GM19372 (cell line): ENCODE results near the gene PLLP.

Experiments
- ATAC-seq: cut with Tn5 transposase; IDR thresholded peaks from one replicate; pipeline ENCODE4 v1.9.1; 2021; ENCODE audit warnings: mild to moderate bottlenecking, low read depth, moderate library complexity; ENCODE audit not compliant: unreplicated experiment

Gene PLLP

GRCh38 chr16:57303021-57303909 lies 18.8 kb upstream of the PLLP start:
- ATAC-seq: no peak

GRCh38 chr16:57301126-57301817 lies 16.8 kb upstream of the PLLP start:
- no peak for ATAC-seq

- peak; percentile 83 for ATAC-seq
These were observed 16.1 kb upstream of the PLLP start for GRCh38 chr16:57300387-57301125.

- peak; percentile 50 for ATAC-seq
These were observed 15.4 kb upstream of the PLLP start for GRCh38 chr16:57299719-57300386.

- peak; percentile 19 for ATAC-seq
These were observed 14.7 kb upstream of the PLLP start for GRCh38 chr16:57299009-57299718.

GRCh38 chr16:57297856-57298255 lies 13.4 kb upstream of the PLLP start:
- ATAC-seq: no peak

- ATAC-seq: no peak
These were observed 5.2 kb upstream of the PLLP start for GRCh38 chr16:57289391-57290257.

GRCh38 chr16:57285379-57285778 lies 907 bp upstream of the PLLP start:
- ATAC-seq: no peak

- ATAC-seq: no peak
These were observed 486 bp upstream of the PLLP start for GRCh38 chr16:57284952-57285363.

GRCh38 chr16:57283959-57284208 lies 588 bp downstream of the PLLP start:
- ATAC-seq: no peak

- no peak for ATAC-seq
These were observed 1.1 kb downstream of the PLLP start for GRCh38 chr16:57283214-57283958.

GRCh38 chr16:57282510-57283213 lies 1.8 kb downstream of the PLLP start:
- no peak for ATAC-seq

GRCh38 chr16:57281791-57282190 lies 2.7 kb downstream of the PLLP start:
- ATAC-seq: no peak

GRCh38 chr16:57279780-57280638 lies 4.5 kb downstream of the PLLP start:
- no peak for ATAC-seq

- ATAC-seq: no peak
These were observed 6.0 kb downstream of the PLLP start for GRCh38 chr16:57278494-57278893.

GRCh38 chr16:57277586-57277985 lies 6.9 kb downstream of the PLLP start:
- ATAC-seq: no peak

GRCh38 chr16:57276596-57276995 lies 7.9 kb downstream of the PLLP start:
- no peak for ATAC-seq
